Muscle of leg (tissue), 11 donors: ENCODE data around the gene MSX1. TPM values are rescaled to one million over a fixed set of nuclear protein-coding genes. Genes with fewer than 3 reads are reported as not detected.

ENCODE experiments used
- DNase-seq: peaks from one replicate; pipeline ENCODE4 v3.0.0; 2013
- H3K27ac ChIP-seq: one replicate; pipeline ENCODE4 v1.5.1; 2013; ENCODE audit warnings: mild to moderate bottlenecking, low read length, control low read depth
- H3K27me3 ChIP-seq: one replicate; pipeline ENCODE4 v1.6.1; 2013; ENCODE audit warnings: low read length; ENCODE audit not compliant: control insufficient read depth, insufficient read depth
- H3K36me3 ChIP-seq: one replicate; pipeline ENCODE4 v1.6.1; 2013; ENCODE audit warnings: low read length; ENCODE audit not compliant: control insufficient read depth, insufficient read depth
- H3K4me1 ChIP-seq: one replicate; pipeline ENCODE4 v1.6.1; 2013; ENCODE audit warnings: low read length; ENCODE audit not compliant: control insufficient read depth, insufficient read depth
- H3K4me3 ChIP-seq: one replicate; pipeline ENCODE4 v1.5.1; 2013; ENCODE audit warnings: low read length, control low read depth
- H3K9me3 ChIP-seq: replicated peaks from 2 replicates; pipeline ENCODE4 v1.6.1; 2013; ENCODE audit warnings: low read depth, low read length; ENCODE audit not compliant: control insufficient read depth
- WGBS: methylation state at CpG from one replicate; pipeline ENCODE4 v1.1.5; 2013; ENCODE audit warnings: missing lambda C conversion rate; ENCODE audit not compliant: insufficient coverage; 5-methylcytosine and 5-hydroxymethylcytosine counted together
- polyA plus RNA-seq, 8 donors: library from polyadenylated mRNA; unstranded; fragments of 120-200 nt; gene quantifications; one replicate each; pipeline versions ENCODE4 v1.2.1 to v1.2.3, GENCODE V29; 2013; ENCODE audit warnings: inconsistent platforms in 1 of 8, low replicate concordance in 1 of 8; ENCODE audit not compliant: insufficient read length in 8 of 8, insufficient read depth in 1 of 8
- total RNA-seq: library from RNA; stranded (reverse); fragments of 120-200 nt; gene quantifications from one replicate; pipeline ENCODE4 v1.2.4, GENCODE V29; 2013

Gene MSX1
- total and polyA plus RNA-seq, 9 donors = 1.3 to 2.8 (median 1.8) TPM

DNA sequence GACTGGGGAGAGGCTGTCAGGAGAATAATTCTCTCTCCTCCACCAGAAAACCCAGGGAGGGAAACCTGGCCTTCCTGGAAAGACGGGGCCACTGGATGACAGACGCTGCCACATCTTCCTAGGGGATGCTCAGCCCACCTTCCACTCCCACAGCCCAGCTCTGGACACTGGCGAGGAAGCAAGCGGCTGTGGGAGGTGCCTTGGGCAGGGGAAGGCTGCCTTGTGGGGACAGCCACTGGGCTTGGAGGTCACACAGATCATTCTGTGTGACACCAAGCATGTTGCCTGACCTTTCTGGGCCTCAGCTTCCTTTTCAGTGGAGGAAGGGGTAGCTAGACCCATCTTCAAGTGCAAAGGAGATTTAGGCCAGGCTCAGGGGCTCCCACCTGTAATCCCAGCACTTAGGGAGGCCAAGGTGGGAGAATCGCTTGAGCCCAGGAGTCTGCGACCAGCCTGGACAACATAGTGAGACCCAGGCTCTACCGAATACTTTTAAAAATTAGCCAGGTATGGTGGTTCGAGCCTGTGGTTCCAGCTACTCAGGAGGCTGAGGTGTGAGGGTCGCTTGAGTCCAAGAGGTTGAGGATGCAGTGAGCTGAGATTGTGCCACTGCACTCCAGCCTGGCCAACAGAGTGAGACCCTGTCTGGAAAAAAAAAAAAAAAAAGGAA, 9.8 kb upstream of the MSX1 start:
- WGBS = 71% methylated on average over 5 of the region's 9 CpGs
- Histone ChIP-seq H3K27ac (no peak overlapping the region), H3K36me3 (no peaks in the 10 kb centered on the region), H3K9me3 (no peaks in the 10 kb centered on the region), H3K27me3 (peaks cover 81% of the 10 kb centered on the region), H3K4me1 (peaks cover 12% of the 10 kb centered on the region), H3K4me3 (no peak overlapping the region)
- no peak for DNase-seq

DNA sequence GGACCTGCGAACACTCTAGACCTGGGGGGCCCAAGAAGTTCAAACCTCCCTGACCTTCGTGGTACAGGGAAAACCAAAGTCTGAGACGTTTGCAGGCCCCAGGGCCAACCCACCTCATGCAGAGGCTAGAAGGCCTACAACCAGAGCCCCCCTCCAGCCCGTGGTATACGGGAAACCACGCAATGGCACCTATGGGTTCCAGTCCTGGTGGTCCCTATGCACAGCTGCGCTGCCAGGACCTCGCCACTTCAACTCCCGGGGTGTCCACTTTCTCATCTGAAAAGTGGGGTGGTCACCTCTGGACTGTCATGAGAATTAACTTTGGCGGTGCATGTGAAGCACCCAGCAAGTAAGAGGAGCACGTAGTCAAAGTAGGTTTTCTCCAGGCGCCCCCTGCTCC, 8.4 kb upstream of the MSX1 start:
- Histone ChIP-seq H3K27ac (no peak overlapping the region), H3K4me3 (no peak overlapping the region), H3K27me3 (peaks cover 88% of the 10 kb centered on the region), H3K9me3 (no peaks in the 10 kb centered on the region), H3K36me3 (no peaks in the 10 kb centered on the region), H3K4me1 (peaks cover 16% of the 10 kb centered on the region)
- no peak for DNase-seq
- 85% methylated on average over 9 of the region's 12 CpGs for WGBS

DNA sequence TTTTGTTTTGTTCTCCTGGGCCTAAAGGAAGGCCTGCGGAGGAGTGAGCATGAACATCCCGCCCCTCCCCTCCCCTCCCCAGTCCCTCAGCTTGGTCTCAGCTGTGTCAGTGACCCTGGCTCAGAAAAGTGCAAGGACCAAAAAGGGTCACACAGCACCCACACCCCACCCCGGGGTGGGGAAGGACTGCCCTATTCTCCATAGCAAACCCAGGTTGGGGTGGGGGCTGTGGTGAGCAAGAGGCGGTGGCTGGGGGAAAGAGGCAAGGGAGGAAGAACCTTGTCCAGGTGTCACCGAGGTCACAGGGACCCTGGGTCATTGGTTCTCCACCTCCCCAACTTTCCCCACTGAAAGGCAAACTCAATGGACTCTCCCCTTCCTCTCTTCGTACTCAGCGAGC, 7.6 kb upstream of the MSX1 start:
- DNase-seq = no peak
- no peak overlapping the region for H3K4me3 ChIP-seq
- peaks cover 20% of the 10 kb centered on the region for H3K4me1 ChIP-seq
- H3K27ac ChIP-seq = no peak overlapping the region
- H3K9me3 ChIP-seq = no peaks in the 10 kb centered on the region
- 66% methylated on average over 3 of the region's 7 CpGs for WGBS
- H3K27me3 ChIP-seq = peaks cover 92% of the 10 kb centered on the region
- no peaks in the 10 kb centered on the region for H3K36me3 ChIP-seq

DNA sequence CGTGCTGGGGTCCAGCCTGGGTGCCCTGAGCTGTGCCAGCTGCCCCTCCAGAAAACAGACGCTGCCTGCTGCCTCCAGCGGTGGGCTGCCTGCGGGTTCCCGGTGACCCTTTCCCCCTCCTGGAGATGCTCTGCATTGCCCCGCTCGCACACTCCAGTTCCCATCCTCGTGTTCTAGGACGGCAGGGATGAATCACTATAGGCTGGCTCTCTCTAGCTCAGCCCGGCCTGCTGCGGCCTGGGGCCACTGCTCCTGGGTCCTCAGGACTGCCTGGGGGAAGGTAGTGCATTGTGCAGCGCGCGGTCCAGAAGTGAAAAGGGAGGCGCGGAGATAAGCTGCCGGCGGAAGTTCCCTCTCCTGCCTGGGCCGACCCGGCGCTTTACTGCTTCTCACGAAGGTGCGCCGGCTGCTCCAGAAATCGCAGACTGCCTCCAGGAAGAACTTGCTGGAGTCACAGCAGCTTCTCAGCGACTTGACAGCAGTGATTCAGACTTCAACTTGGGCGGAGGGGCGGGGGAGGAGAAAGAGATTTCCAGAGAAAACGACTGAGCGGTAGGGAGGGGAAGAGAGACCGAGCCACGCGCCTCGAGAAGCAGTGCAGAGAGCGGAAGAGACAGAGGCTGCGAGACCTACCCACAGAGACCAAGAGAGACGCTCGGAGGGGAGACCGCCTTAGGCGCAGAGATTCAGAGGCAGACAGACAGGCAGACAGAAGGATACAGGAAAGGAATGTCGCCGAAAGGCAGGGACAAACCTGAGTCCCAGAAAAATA, 6.7 kb upstream of the MSX1 start:
- Histone ChIP-seq H3K27me3 (peaks cover 95% of the 10 kb centered on the region), H3K4me1 (peaks cover 21% of the 10 kb centered on the region), H3K9me3 (no peaks in the 10 kb centered on the region), H3K36me3 (no peaks in the 10 kb centered on the region), H3K27ac (no peak overlapping the region), H3K4me3 (no peak overlapping the region)
- WGBS = 5% methylated on average over 39 of the region's 42 CpGs
- DNase-seq = peak; percentile 42

DNA sequence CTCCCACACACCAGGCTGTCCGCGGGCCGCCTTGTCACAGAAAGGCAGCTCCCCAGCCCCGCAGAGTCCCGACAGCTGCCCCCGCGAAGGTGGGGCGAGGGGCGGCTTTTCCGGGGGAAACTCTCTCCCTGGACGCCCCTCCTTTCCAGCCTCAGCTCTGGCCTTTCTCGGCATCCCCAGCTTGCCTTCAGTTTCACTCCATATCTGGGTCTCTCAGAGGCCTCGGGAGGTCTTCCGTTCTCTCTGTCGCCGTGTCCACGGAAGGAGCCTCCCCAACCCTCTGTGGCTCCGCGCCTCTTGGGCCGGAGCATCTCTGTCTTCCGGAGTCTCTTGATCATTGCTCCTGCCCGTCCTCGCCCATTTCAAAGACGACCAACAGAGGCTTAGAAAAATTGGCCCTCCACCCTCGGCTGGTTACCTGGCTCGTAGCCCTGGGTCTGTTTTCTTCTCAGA, 6.1 kb upstream of the MSX1 start:
- H3K27ac ChIP-seq = no peak overlapping the region
- H3K36me3 ChIP-seq = no peaks in the 10 kb centered on the region
- H3K27me3 ChIP-seq = peaks cover 100% of the 10 kb centered on the region
- H3K4me1 ChIP-seq = peaks cover 26% of the 10 kb centered on the region
- under 1% methylated on average over 25 of the region's 26 CpGs for WGBS
- H3K9me3 ChIP-seq = no peaks in the 10 kb centered on the region
- no peak overlapping the region for H3K4me3 ChIP-seq
- no peak for DNase-seq

DNA sequence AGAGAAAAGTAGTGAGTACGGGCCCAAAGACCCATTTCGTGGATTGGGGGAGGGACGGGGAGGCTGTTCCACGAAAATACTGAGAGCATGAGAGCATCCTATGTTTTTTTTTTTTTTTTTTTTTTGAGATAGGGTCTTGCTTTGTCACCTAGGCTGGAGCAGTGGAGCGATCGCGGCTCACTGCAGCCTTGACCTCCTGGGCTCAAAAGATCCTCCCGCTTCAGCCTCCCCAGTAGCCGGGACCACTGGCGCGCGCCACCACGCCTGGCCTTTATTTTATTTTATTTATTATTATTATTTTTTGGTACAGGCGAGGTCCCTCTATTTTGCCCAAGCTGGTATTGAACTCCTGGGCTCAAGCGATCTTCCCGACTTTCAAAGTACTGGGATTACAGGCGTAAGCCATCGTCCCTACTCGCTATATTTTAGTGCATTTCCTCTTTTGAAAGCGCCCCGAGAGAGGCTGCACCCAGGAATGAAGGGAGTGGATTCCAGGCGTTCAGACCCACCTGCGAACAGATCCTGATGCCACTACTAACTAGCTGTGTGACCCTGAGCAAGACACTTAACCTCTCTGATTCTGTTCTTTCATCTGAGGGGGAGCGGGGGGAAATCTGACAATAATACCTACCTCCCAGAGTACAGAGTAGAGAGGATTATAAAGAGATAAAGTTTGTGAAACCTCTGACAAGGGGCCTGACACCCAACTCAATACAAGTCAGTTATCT, 5.4 kb upstream of the MSX1 start:
- H3K27me3 ChIP-seq = peaks cover 100% of the 10 kb centered on the region
- no peaks in the 10 kb centered on the region for H3K36me3 ChIP-seq
- H3K4me3 ChIP-seq = no peak overlapping the region
- H3K4me1 ChIP-seq = peaks cover 27% of the 10 kb centered on the region
- H3K27ac ChIP-seq = no peak overlapping the region
- no CpG with 5 or more reads among the region's 24 CpGs for WGBS
- H3K9me3 ChIP-seq = no peaks in the 10 kb centered on the region
- DNase-seq = no peak

DNA sequence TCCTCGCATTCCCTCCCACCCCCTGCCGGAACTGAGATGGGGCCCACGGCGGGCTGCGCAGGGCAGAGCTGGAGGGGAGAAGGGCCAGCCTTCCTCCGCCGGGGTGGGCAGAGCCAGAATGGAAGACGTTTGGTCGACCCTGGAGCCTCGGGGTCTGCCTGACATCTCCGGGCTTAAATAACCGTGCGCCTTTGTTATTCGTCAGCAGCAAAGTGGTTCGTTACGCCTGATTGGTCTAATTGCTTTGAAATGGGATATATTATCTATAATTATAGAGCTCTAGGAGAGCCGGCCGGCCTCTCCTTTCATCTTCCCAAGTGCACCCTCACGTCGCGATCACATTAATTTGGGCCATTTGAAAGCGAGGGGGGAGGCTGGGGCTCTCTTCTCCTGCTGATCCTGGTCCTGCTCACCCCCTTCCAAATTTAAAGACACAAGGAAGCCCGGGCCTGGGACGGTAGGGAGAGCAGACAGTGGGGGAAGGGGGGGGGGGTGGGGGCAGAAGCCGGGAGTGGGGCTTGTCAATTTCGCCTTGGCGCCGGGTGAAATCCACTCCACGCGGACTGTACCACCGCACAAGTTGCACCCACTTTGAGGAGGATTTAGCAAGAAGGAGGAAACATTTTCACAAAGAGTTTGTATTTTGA, 4.7 kb upstream of the MSX1 start:
- no peak overlapping the region for H3K4me3 ChIP-seq
- H3K27me3 ChIP-seq = peaks cover 96% of the 10 kb centered on the region
- no peaks in the 10 kb centered on the region for H3K9me3 ChIP-seq
- peaks cover 30% of the 10 kb centered on the region for H3K4me1 ChIP-seq
- 0% methylated on average over 8 of the region's 31 CpGs for WGBS
- no peak overlapping the region for H3K27ac ChIP-seq
- no peak for DNase-seq
- no peaks in the 10 kb centered on the region for H3K36me3 ChIP-seq

DNA sequence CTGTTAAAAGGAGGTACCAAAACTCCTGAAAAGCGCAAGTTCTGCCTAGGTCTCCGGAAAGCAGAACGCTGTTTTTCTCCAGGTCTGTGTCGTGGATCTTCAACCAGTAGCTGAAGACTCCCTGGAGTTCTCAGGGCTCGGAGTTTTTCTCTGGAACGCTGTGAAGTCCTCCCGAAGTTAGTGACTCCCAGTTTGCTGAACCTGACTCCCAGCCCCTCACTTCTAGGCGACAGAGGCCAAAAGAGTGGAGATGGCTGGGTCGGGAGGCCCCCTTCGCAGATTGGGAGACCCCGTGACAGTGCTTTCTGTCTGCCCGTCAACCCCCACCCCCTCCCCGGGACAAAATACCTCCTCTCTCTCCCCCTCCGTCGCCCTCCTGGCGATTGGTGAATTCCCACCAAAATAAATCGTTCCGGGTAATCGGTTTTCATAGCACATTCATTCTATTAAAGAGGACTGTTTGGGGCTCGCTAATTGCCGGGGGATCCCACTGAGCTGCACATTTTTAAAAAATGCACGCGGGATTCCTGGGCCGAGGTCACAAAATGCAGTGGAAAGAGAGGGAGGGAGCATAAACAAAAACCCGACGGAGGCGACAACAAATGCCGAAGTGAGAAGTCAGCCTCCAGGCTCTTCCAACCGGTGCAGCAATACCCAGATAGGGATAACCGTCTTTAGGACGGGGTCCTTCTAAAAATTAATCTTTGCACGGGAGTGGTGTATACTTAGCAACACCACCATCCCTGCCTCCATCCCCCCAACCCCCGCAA, 4.0 kb upstream of the MSX1 start:
- Histone ChIP-seq H3K9me3 (no peaks in the 10 kb centered on the region), H3K27ac (no peak overlapping the region), H3K27me3 (peaks cover 94% of the 10 kb centered on the region), H3K4me1 (peaks cover 33% of the 10 kb centered on the region), H3K36me3 (no peaks in the 10 kb centered on the region), H3K4me3 (no peak overlapping the region)
- DNase-seq = no peak
- 1% methylated on average over 19 of the region's 33 CpGs for WGBS

DNA sequence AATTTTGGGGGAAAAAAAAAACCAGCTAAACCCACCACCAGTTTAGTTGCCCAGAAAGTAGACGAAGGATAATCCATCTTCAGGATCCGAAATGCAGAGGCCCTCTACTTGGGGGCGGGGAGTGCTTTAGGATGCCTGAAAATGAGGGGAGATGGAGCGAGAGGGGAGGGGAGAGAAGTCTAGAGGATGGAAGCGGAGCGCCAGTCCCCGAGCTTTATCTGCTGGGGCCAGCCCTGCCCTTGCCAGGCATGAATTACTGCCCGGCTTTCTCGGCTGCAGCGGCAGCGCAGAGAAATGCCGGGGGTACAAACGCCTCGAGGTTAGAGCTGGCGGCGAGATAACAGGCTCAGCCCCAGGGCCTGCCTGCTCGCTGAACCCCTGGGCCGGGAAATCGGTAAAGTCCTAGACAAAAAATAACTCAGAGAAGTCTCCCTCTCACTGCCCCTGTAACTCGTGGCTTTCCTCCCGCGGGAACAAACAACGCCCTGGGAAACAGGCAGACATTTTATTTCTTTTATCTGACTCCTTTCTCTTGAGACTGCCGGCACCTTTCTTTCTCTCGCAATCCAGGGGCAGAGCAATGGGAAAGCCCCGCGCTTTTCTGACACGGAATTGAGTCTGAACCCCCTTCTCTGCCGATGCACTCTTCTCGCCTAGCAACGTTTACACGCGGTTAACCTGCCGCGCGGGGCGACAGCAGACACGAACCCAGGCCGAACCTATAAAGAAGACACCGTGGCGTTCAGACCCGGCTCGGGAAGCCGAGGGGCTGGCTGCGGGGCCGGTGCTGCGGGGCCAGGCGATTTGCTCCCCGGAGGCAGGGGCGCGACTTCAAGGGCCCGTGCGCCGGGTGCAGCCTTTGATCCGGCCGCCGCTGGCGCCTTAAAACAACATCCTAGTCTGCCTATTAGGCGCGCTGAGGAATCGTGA, 3.1 kb upstream of the MSX1 start:
- Histone ChIP-seq H3K4me3 (no peak overlapping the region), H3K4me1 (peaks cover 41% of the 10 kb centered on the region), H3K27ac (no peak overlapping the region), H3K9me3 (no peaks in the 10 kb centered on the region), H3K27me3 (peaks cover 94% of the 10 kb centered on the region), H3K36me3 (no peaks in the 10 kb centered on the region)
- no peak for DNase-seq
- 3% methylated on average over 44 of the region's 61 CpGs for WGBS
